Testis (tissue), 2 donors: ENCODE measurements around the gene ZNF146.

Source experiments
- POLR2A ChIP-seq: fragments of 450-650 bp; IDR thresholded peaks from one replicate; pipeline ENCODE4 v1.6.1; 2017; ENCODE audit warnings: antibody characterized with exemption, mild to moderate bottlenecking, moderate library complexity
- TF ChIP-seq, protein P1 (sequence below), 3 experiments: fragments of 450-650 bp in 2 of 3; fragments of 200-600 bp in 1 of 3; sonication (generic) in 1 of 3; IDR thresholded peaks; one replicate each; pipeline ENCODE4 v1.5.1; 2016 to 2019; ENCODE audit warnings: antibody characterized with exemption in 3 of 3, mild to moderate bottlenecking in 2 of 3, moderate library complexity in 1 of 3

DNA sequence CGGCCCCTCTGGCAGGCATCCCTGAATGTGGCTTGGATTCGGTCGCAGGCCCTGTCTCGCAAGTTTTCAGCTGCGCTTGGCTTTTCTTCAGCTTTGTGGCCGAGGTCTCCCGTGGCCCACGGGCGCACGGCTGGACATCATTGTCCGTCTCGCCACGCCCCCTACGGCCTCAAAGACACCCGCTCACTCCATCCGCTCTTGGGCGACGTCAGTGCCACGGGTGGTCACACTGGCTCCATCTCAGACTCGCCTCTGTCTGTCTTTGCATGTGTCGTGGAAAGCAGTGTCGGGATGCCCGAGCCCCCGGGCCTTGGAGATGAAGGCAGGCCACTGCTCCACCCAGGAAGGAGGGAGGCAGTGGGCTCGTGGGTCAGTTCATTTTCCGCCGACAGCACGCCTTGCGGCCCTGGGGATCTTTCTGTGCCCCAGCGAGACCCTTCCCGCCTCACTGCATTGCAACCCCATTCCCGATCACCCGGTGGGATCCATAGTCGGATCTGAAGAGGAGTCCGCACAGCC is 51.0 kb downstream of the ZNF146 start:
- TF ChIP-seq, protein P1, sequence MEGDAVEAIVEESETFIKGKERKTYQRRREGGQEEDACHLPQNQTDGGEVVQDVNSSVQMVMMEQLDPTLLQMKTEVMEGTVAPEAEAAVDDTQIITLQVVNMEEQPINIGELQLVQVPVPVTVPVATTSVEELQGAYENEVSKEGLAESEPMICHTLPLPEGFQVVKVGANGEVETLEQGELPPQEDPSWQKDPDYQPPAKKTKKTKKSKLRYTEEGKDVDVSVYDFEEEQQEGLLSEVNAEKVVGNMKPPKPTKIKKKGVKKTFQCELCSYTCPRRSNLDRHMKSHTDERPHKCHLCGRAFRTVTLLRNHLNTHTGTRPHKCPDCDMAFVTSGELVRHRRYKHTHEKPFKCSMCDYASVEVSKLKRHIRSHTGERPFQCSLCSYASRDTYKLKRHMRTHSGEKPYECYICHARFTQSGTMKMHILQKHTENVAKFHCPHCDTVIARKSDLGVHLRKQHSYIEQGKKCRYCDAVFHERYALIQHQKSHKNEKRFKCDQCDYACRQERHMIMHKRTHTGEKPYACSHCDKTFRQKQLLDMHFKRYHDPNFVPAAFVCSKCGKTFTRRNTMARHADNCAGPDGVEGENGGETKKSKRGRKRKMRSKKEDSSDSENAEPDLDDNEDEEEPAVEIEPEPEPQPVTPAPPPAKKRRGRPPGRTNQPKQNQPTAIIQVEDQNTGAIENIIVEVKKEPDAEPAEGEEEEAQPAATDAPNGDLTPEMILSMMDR (IDR thresholded peaks at IDR 0.05) = no peak
- no peak for TF ChIP-seq POLR2A
